ENCODE data around the gene DUOX1.

DNA sequence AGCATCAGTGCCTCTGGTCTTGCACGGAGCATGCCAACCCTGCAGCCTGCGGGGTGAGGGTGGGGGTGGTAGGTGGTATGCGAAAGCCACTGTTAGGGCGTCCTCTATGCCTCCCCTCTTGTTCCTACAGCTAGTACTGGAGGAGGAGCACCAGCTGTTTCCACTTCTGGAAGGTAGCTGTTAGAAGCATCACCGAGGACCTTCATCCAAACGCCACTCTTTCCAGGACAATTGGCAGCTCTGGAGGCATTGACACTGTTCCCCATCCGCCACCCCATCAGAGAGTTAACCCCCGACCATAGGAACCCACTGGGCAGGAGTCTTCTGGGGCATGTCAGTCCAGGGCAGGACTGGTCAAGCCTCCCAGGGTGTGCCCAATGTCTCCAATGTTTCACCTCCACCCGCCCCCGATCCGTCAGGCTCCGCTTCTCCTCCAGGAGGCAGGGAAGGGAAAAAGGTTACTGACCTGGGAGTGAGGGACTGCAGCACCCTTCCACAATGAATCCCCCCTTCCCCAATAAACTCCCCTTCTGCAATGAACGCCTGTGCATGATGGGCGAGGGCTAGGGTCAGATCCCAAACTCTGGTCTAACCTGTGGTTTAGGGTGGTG, 16.3 kb upstream of the DUOX1 start:
- TF ChIP-seq POLR2A (IDR thresholded peaks at IDR 0.05; ENCODE audit: low read depth) = no peak
- TF ChIP-seq, protein P1, sequence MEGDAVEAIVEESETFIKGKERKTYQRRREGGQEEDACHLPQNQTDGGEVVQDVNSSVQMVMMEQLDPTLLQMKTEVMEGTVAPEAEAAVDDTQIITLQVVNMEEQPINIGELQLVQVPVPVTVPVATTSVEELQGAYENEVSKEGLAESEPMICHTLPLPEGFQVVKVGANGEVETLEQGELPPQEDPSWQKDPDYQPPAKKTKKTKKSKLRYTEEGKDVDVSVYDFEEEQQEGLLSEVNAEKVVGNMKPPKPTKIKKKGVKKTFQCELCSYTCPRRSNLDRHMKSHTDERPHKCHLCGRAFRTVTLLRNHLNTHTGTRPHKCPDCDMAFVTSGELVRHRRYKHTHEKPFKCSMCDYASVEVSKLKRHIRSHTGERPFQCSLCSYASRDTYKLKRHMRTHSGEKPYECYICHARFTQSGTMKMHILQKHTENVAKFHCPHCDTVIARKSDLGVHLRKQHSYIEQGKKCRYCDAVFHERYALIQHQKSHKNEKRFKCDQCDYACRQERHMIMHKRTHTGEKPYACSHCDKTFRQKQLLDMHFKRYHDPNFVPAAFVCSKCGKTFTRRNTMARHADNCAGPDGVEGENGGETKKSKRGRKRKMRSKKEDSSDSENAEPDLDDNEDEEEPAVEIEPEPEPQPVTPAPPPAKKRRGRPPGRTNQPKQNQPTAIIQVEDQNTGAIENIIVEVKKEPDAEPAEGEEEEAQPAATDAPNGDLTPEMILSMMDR (IDR thresholded peaks at IDR 0.05) = no peak

Data from esophagus muscularis mucosa (tissue), 3 donors.